ENCODE measurements around the gene FAM24B. TPM values are rescaled to one million over a fixed set of nuclear protein-coding genes. Genes with fewer than 3 reads are reported as not detected.
"Not testable (repeated sequence)": the region's sequence is repeated elsewhere in the genome, so short reads cannot be mapped to it uniquely, and the experiment has no call there.

Gene FAM24B
- polyA plus RNA-seq, 1 donor from 2014 or later, result 3.4 TPM

DNA sequence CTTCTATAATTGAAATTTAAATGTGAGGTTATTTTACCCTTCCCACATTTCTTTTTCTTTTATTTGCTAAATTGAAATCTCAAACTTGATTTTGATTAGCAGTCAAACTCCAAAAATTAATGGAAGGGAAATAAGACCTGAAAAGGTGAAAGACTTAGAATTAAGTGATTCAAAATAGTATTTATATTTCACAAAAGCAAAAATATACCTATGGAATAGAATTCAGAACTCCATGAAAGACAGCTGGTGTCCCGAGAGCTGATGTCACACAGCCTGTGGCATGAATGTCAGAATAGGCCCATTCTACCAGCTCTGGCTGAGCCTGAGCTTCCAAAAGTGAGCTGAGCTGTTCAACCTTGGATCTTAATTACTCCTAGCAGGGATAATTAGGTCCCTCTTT lies 30.9 kb upstream of the FAM24B start, which contains the start of gene FAM24A:
Gene FAM24A (plus strand): TSS at position 301 of the 400 bp plus-strand sequence. CDS start 1,025 bp downstream, outside the sequence.
- no peak within 1 kb of the TSS for H3K4me2 ChIP-seq (ENCODE audit: low read length)
- TF ChIP-seq MXI1 (conservative IDR thresholded peaks at IDR 0.05; ENCODE audit: poor library complexity, severe bottlenecking) (no peak), SMC3 (conservative IDR thresholded peaks at IDR 0.05; ENCODE audit: poor library complexity) (no peak), EP300 (conservative IDR thresholded peaks at IDR 0.05; ENCODE audit: poor library complexity, severe bottlenecking) (no peak), TAF1 (IDR thresholded peaks at IDR 0.05; ENCODE audit: low read depth) (no peak), RAD21 (conservative IDR thresholded peaks at IDR 0.05) (no peak), EZH2 (IDR thresholded peaks at IDR 0.05; ENCODE audit: borderline replicate concordance, insufficient read depth, low read length, poor library complexity, severe bottlenecking) (no peak), POLR2AphosphoS5 (IDR thresholded peaks at IDR 0.05) (no peak)
- TF ChIP-seq, protein P1, sequence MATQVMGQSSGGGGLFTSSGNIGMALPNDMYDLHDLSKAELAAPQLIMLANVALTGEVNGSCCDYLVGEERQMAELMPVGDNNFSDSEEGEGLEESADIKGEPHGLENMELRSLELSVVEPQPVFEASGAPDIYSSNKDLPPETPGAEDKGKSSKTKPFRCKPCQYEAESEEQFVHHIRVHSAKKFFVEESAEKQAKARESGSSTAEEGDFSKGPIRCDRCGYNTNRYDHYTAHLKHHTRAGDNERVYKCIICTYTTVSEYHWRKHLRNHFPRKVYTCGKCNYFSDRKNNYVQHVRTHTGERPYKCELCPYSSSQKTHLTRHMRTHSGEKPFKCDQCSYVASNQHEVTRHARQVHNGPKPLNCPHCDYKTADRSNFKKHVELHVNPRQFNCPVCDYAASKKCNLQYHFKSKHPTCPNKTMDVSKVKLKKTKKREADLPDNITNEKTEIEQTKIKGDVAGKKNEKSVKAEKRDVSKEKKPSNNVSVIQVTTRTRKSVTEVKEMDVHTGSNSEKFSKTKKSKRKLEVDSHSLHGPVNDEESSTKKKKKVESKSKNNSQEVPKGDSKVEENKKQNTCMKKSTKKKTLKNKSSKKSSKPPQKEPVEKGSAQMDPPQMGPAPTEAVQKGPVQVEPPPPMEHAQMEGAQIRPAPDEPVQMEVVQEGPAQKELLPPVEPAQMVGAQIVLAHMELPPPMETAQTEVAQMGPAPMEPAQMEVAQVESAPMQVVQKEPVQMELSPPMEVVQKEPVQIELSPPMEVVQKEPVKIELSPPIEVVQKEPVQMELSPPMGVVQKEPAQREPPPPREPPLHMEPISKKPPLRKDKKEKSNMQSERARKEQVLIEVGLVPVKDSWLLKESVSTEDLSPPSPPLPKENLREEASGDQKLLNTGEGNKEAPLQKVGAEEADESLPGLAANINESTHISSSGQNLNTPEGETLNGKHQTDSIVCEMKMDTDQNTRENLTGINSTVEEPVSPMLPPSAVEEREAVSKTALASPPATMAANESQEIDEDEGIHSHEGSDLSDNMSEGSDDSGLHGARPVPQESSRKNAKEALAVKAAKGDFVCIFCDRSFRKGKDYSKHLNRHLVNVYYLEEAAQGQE (IDR thresholded peaks at IDR 0.05; ENCODE audit: borderline replicate concordance), result no peak
- TF ChIP-seq, protein P2, sequence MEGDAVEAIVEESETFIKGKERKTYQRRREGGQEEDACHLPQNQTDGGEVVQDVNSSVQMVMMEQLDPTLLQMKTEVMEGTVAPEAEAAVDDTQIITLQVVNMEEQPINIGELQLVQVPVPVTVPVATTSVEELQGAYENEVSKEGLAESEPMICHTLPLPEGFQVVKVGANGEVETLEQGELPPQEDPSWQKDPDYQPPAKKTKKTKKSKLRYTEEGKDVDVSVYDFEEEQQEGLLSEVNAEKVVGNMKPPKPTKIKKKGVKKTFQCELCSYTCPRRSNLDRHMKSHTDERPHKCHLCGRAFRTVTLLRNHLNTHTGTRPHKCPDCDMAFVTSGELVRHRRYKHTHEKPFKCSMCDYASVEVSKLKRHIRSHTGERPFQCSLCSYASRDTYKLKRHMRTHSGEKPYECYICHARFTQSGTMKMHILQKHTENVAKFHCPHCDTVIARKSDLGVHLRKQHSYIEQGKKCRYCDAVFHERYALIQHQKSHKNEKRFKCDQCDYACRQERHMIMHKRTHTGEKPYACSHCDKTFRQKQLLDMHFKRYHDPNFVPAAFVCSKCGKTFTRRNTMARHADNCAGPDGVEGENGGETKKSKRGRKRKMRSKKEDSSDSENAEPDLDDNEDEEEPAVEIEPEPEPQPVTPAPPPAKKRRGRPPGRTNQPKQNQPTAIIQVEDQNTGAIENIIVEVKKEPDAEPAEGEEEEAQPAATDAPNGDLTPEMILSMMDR (IDR thresholded peaks at IDR 0.05; ENCODE audit: poor library complexity, severe bottlenecking), result no peak
- no peak within 1 kb of the TSS for H3K4me3 ChIP-seq (ENCODE audit: low read length)
- H2AFZ ChIP-seq (ENCODE audit: low read depth, low read length), result no peak within 1 kb of the TSS
- H3K27me3 ChIP-seq (ENCODE audit: insufficient read depth, low read depth, low read length), result no peaks in the 10 kb centered on the region
- no peaks in the 10 kb centered on the region for H3F3A ChIP-seq (ENCODE audit: insufficient read depth, low read length, poor library complexity, severe bottlenecking)
- H3K27ac ChIP-seq (ENCODE audit: low read length), result no peak within 1 kb of the TSS
- H3K9me2 ChIP-seq (ENCODE audit: insufficient read depth, low read length), result no peaks in the 10 kb centered on the region
- no peaks in the 10 kb centered on the region for H3K36me3 ChIP-seq (ENCODE audit: insufficient read depth, low read length)
- H4K20me1 ChIP-seq (ENCODE audit: insufficient read depth), result no peaks in the 10 kb centered on the region
- H3K79me2 ChIP-seq (replicated peaks; ENCODE audit: insufficient read depth, low read length), result no peaks in the 10 kb centered on the region
- no peak within 1 kb of the TSS for H3K9ac ChIP-seq (ENCODE audit: low read length)
- H3K9me3 ChIP-seq (ENCODE audit: low read length), result no peaks in the 10 kb centered on the region

DNA sequence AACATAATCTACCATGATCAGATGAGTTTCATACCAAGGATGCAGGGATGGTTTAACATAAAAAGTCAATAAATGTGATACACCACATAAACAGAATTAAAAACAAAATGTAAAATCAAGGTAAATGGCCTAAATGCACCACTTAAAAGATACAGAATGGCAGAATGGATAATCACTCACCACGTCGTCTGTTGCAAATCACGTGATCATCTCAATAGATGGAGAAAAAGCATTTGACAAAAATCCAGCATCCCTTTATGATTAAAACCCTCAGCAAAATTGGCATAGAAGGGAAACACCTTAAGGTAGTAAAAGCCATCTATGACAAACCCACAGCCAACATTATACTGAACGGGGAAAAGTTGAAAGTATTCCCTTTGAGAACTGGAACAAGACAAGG lies 24.5 kb upstream of the FAM24B start:
- H3K4me2 ChIP-seq (ENCODE audit: low read length); H3K79me2 ChIP-seq (replicated peaks; ENCODE audit: insufficient read depth, low read length); H3K36me3 ChIP-seq (ENCODE audit: insufficient read depth, low read length); H3K9me2 ChIP-seq (ENCODE audit: insufficient read depth, low read length); H3K9ac ChIP-seq (ENCODE audit: low read length); H3K27me3 ChIP-seq (ENCODE audit: insufficient read depth, low read depth, low read length); H2AFZ ChIP-seq (ENCODE audit: low read depth, low read length); H3K4me3 ChIP-seq (ENCODE audit: low read length); H3F3A ChIP-seq (ENCODE audit: insufficient read depth, low read length, poor library complexity, severe bottlenecking); H4K20me1 ChIP-seq (ENCODE audit: insufficient read depth); H3K9me3 ChIP-seq (ENCODE audit: low read length); H3K27ac ChIP-seq (ENCODE audit: low read length): not testable (repeated sequence)

Data from neural cell (in vitro differentiated cells).